ENCODE measurements around the gene PRKCB. TPM values are rescaled to one million over a fixed set of nuclear protein-coding genes. Genes with fewer than 3 reads are reported as not detected.

The PRKCB gene
- polyA plus RNA-seq, 1 donor (not counting 4 experiments of a cell fraction or from before 2014, with no cell fraction given) = 0.18 TPM

GRCh38 chr16:24123275-24123674 is 287.5 kb downstream of the PRKCB start:
- dilution Hi-C loops (cut with MboI; ENCODE audit: extremely low pct_ligation_motif_present, low sequenced_read_pairs) = no loop called here
- Histone ChIP-seq H4K20me1 (ENCODE audit: control insufficient read depth, extremely low read depth, insufficient read depth, low read length) (no peaks in the 10 kb centered on the region), H3K79me2 (ENCODE audit: control insufficient read depth, insufficient read depth, low read length) (no peaks in the 10 kb centered on the region), H2AFZ (ENCODE audit: control insufficient read depth, low read length) (no peak overlapping the region), H3K9ac (ENCODE audit: control insufficient read depth, extremely low read depth, insufficient read depth, low read length) (no peak overlapping the region), H3K27ac (ENCODE audit: control insufficient read depth, insufficient read depth, low read length) (no peak overlapping the region), H3K4me1 (ENCODE audit: control insufficient read depth, extremely low read depth, insufficient read depth, low read length) (no peaks in the 10 kb centered on the region), H3K27me3 (ENCODE audit: control insufficient read depth, extremely low read depth, insufficient read depth, low read length) (no peaks in the 10 kb centered on the region), H3K36me3 (ENCODE audit: control insufficient read depth in 2 of 2, extremely low read depth in 1 of 2, insufficient read depth in 2 of 2, low read length in 2 of 2) (no peaks in the 10 kb centered on the region), H3K9me1 (ENCODE audit: control insufficient read depth, extremely low read depth, insufficient read depth, low read length) (no peaks in the 10 kb centered on the region), H3K4me3 (ENCODE audit: control insufficient read depth in 2 of 3, extremely low read depth in 1 of 3, insufficient read depth in 2 of 3, low read depth in 1 of 3, low read length in 3 of 3) (no peak overlapping the region), H3K9me3 (ENCODE audit: control insufficient read depth, low read depth, low read length) (peaks cover 3% of the 10 kb centered on the region), H3K4me2 (ENCODE audit: control insufficient read depth, extremely low read depth, insufficient read depth, low read depth, low read length) (no peak overlapping the region)
- no peak for TF ChIP-seq EZH2 (IDR thresholded peaks at IDR 0.05; ENCODE audit: low read length)
- TF ChIP-seq, protein P1, sequence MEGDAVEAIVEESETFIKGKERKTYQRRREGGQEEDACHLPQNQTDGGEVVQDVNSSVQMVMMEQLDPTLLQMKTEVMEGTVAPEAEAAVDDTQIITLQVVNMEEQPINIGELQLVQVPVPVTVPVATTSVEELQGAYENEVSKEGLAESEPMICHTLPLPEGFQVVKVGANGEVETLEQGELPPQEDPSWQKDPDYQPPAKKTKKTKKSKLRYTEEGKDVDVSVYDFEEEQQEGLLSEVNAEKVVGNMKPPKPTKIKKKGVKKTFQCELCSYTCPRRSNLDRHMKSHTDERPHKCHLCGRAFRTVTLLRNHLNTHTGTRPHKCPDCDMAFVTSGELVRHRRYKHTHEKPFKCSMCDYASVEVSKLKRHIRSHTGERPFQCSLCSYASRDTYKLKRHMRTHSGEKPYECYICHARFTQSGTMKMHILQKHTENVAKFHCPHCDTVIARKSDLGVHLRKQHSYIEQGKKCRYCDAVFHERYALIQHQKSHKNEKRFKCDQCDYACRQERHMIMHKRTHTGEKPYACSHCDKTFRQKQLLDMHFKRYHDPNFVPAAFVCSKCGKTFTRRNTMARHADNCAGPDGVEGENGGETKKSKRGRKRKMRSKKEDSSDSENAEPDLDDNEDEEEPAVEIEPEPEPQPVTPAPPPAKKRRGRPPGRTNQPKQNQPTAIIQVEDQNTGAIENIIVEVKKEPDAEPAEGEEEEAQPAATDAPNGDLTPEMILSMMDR (optimal IDR thresholded peaks at IDR 0.05 in 1 of 3, IDR thresholded peaks at IDR 0.05 in 1 of 3, conservative IDR thresholded peaks at IDR 0.05 in 1 of 3; ENCODE audit: extremely low read depth in 1 of 3, insufficient read depth in 2 of 3, low read length in 3 of 3) = no peak
- no peak for DNase-seq (ENCODE audit: low read depth, low spot score)
- no peak for FAIRE-seq

DNA sequence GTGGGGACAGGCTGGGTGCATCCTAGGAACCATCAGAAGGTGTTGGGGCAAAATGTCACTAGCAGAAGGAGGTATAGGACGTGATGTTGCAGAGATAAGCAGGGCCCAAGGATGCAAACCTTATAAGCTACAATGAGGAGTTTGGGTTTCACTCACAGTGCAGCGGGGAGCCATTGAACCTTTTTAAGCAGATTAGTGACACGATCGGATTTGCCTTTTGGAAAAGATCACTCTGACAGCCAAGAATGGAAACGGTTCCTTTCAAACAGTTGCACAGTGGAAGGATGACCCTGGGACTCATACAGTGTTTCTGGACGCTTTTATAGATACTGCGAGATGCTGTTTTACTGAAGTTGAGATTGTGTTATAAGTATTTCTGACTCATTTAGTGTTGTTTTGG is 288.5 kb downstream of the PRKCB start:
- Histone ChIP-seq H2AFZ (ENCODE audit: control insufficient read depth, low read length) (no peak overlapping the region), H3K79me2 (ENCODE audit: control insufficient read depth, insufficient read depth, low read length) (no peaks in the 10 kb centered on the region), H4K20me1 (ENCODE audit: control insufficient read depth, extremely low read depth, insufficient read depth, low read length) (no peaks in the 10 kb centered on the region), H3K27me3 (ENCODE audit: control insufficient read depth, extremely low read depth, insufficient read depth, low read length) (no peaks in the 10 kb centered on the region), H3K9me3 (ENCODE audit: control insufficient read depth, low read depth, low read length) (peaks cover 3% of the 10 kb centered on the region), H3K4me2 (ENCODE audit: control insufficient read depth, extremely low read depth, insufficient read depth, low read depth, low read length) (no peak overlapping the region), H3K4me1 (ENCODE audit: control insufficient read depth, extremely low read depth, insufficient read depth, low read length) (no peaks in the 10 kb centered on the region), H3K36me3 (ENCODE audit: control insufficient read depth in 2 of 2, extremely low read depth in 1 of 2, insufficient read depth in 2 of 2, low read length in 2 of 2) (no peaks in the 10 kb centered on the region), H3K27ac (ENCODE audit: control insufficient read depth, insufficient read depth, low read length) (no peak overlapping the region), H3K9ac (ENCODE audit: control insufficient read depth, extremely low read depth, insufficient read depth, low read length) (no peak overlapping the region), H3K9me1 (ENCODE audit: control insufficient read depth, extremely low read depth, insufficient read depth, low read length) (no peaks in the 10 kb centered on the region), H3K4me3 (ENCODE audit: control insufficient read depth in 2 of 3, extremely low read depth in 1 of 3, insufficient read depth in 2 of 3, low read depth in 1 of 3, low read length in 3 of 3) (no peak overlapping the region)
- DNase-seq (ENCODE audit: low read depth, low spot score) = no peak
- no peak for FAIRE-seq
- dilution Hi-C loops (cut with MboI; ENCODE audit: extremely low pct_ligation_motif_present, low sequenced_read_pairs) = no loop called here
- no peak for TF ChIP-seq EZH2 (IDR thresholded peaks at IDR 0.05; ENCODE audit: low read length)

DNA sequence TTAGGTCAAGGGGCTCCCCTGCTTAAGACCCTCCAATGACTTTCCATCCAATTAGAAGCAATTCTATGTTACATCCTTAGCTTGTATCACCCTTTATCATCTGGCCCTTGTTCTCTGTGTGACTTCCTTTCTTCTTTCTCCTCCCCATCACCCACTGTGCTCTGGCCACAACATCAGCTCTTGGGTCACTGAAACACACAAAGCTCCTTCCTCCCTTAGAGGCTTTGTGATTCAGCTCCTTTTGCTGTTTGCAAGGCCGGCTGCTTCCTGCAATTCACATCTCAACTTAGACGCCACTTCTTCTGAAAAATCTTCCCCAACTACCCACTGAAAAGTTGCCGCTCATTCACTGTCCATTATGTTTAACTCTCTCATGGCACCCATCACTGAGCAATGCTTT is 289.4 kb downstream of the PRKCB start:
- DNase-seq (ENCODE audit: low read depth, low spot score) (no peak), FAIRE-seq (no peak)
- Histone ChIP-seq H4K20me1 (ENCODE audit: control insufficient read depth, extremely low read depth, insufficient read depth, low read length) (no peaks in the 10 kb centered on the region), H3K4me2 (ENCODE audit: control insufficient read depth, extremely low read depth, insufficient read depth, low read depth, low read length) (no peak overlapping the region), H3K9me3 (ENCODE audit: control insufficient read depth, low read depth, low read length) (peaks cover 3% of the 10 kb centered on the region), H3K9me1 (ENCODE audit: control insufficient read depth, extremely low read depth, insufficient read depth, low read length) (no peaks in the 10 kb centered on the region), H3K9ac (ENCODE audit: control insufficient read depth, extremely low read depth, insufficient read depth, low read length) (no peak overlapping the region), H3K36me3 (ENCODE audit: control insufficient read depth in 2 of 2, extremely low read depth in 1 of 2, insufficient read depth in 2 of 2, low read length in 2 of 2) (no peaks in the 10 kb centered on the region), H3K27ac (ENCODE audit: control insufficient read depth, insufficient read depth, low read length) (no peak overlapping the region), H3K4me1 (ENCODE audit: control insufficient read depth, extremely low read depth, insufficient read depth, low read length) (no peaks in the 10 kb centered on the region), H3K27me3 (ENCODE audit: control insufficient read depth, extremely low read depth, insufficient read depth, low read length) (no peaks in the 10 kb centered on the region), H2AFZ (ENCODE audit: control insufficient read depth, low read length) (no peak overlapping the region), H3K4me3 (ENCODE audit: control insufficient read depth in 2 of 3, extremely low read depth in 1 of 3, insufficient read depth in 2 of 3, low read depth in 1 of 3, low read length in 3 of 3) (no peak overlapping the region), H3K79me2 (ENCODE audit: control insufficient read depth, insufficient read depth, low read length) (no peaks in the 10 kb centered on the region)
- TF ChIP-seq, protein P1 (optimal IDR thresholded peaks at IDR 0.05 in 1 of 3, IDR thresholded peaks at IDR 0.05 in 1 of 3, conservative IDR thresholded peaks at IDR 0.05 in 1 of 3; ENCODE audit: extremely low read depth in 1 of 3, insufficient read depth in 2 of 3, low read length in 3 of 3) = no peak
- no peak for TF ChIP-seq EZH2 (IDR thresholded peaks at IDR 0.05; ENCODE audit: low read length)
- dilution Hi-C loops (cut with MboI; ENCODE audit: extremely low pct_ligation_motif_present, low sequenced_read_pairs) = no loop called here

All from keratinocyte (primary cell).